Right lobe of liver (tissue), 6 donors: ENCODE measurements around the gene PXK. TPM values are rescaled to one million over a fixed set of nuclear protein-coding genes. Genes with fewer than 3 reads are reported as not detected.

Experiments
- ATAC-seq, 4 donors: fragments of 200-7000 bp; cut with Tn5 transposase; one replicate each; pipeline ENCODE4 v1.9.1; 2020; ENCODE audit warnings: mild to moderate bottlenecking in 4 of 4, moderate library complexity in 4 of 4
- DNase-seq, 3 donors: peaks; one replicate each; pipeline ENCODE4 v3.0.0-alpha.2; 2020
- H3K27ac ChIP-seq, 3 donors: fragments of 200-600 bp; one replicate each; pipeline ENCODE4 v1.8.0; 2022
- H3K27me3 ChIP-seq, 2 donors: fragments of 200-600 bp; one replicate each; pipeline ENCODE4 v1.8.0; 2022
- H3K36me3 ChIP-seq, 4 donors: fragments of 200-600 bp; sonication (generic) in 1 of 4; one replicate each; pipeline versions ENCODE4 v1.5.1 to v1.8.0; 2017 to 2022; ENCODE audit warnings: control low read depth in 1 of 4
- H3K4me1 ChIP-seq, 4 donors: fragments of 200-600 bp; sonication (generic) in 1 of 4; one replicate each; pipeline versions ENCODE4 v1.5.1 to v1.8.0; 2017 to 2022; ENCODE audit warnings: control low read depth in 1 of 4
- H3K4me3 ChIP-seq, 3 donors: fragments of 200-600 bp; one replicate each; pipeline ENCODE4 v1.8.0; 2022
- H3K9me3 ChIP-seq, 4 donors: fragments of 200-600 bp; sonication (generic) in 1 of 4; one replicate each; pipeline versions ENCODE4 v1.5.1 to v1.8.0; 2017 to 2022; ENCODE audit warnings: control low read depth in 1 of 4
- CTCF ChIP-seq, 4 donors: fragments of 200-600 bp in 3 of 4; fragments of 450-650 bp in 1 of 4; IDR thresholded peaks; one replicate each; pipeline versions ENCODE4 v1.5.1 to v1.8.0; 2016 to 2022; ENCODE audit warnings: antibody characterized with exemption in 4 of 4, mild to moderate bottlenecking in 2 of 4
- POLR2A ChIP-seq: fragments of 450-650 bp; IDR thresholded peaks from one replicate; pipeline ENCODE4 v1.6.1; 2017; ENCODE audit warnings: antibody characterized with exemption, mild to moderate bottlenecking
- WGBS: methylation state at CpG from one replicate; pipeline ENCODE4 v1.1.6; 2018; ENCODE audit warnings: low coverage, low lambda C conversion rate; ENCODE audit not compliant: insufficient coverage; ENCODE audit errors: missing lambda C conversion rate; 5-methylcytosine and 5-hydroxymethylcytosine counted together
- intact Hi-C, 2 donors: fragments of 100-400 bp; cut with DNase I; formaldehyde crosslinking; loops; one replicate each; pipeline versions ENCODE4 v1.11.2 to v1.14.1; 2022
- total RNA-seq, 6 experiments: library from RNA; depleted of rRNA in 2 of 6; stranded (reverse); fragments of >200 nt in 2 of 6; fragmentation: NEBNext Ultra II Directional in 3 of 6; extraction: Animal tissue kit (Norgen Biotek cat#: 25700) in 3 of 6; gene quantifications; one replicate each; pipeline versions ENCODE4 v1.1.0 to v1.2.4, GENCODE V29; 2016 to 2023
- donor health status: DM: no; HTN: yes; CAD: no.
- donor health status: DM: no; HTN: no; CAD: no.
- donor health status: DM: no; HTN: no; CAD: no.
- donor health status: DM: no; HTN: yes; CAD: no.
- donor health status: DM: no; HTN: yes; CAD: no.

PXK gene
- total RNA-seq, 6 experiments from 2014 or later: 6.6 to 19.4 (median 9.6) TPM

GRCh38 chr3:58305882-58306711 is 26.6 kb upstream of the PXK start, which contains the start of the genes HTD2 and RPP14:
TSS of gene HTD2 (plus strand) at chr3:58306520. CDS start at chr3:58317614, 11,094 bp downstream.
TSS of gene RPP14 (plus strand) at chr3:58306245. CDS start at chr3:58310330, 4,085 bp downstream.
- TF ChIP-seq POLR2A: peak; percentile 83
- TF ChIP-seq CTCF (IDR thresholded peaks at IDR 0.05): peak; percentile 96 to 99 (median 98)
- H3K9me3 ChIP-seq: no peaks in the 10 kb centered on the region
- no peaks in the 10 kb centered on the region for H3K27me3 ChIP-seq
- peaks cover 0 to 14% (median 4%) of the 10 kb centered on the region in 4 donors for H3K36me3 ChIP-seq
- ATAC-seq: peak; percentile 90 to 95 (median 94)
- intact Hi-C loops: loop anchor here in 1 of 2 donors (10.0 kb wide), 1 partner anchor 301 kb away; the partner anchor contains the start of gene FLNB
- DNase-seq: peak; percentile 98 to 99 (median 98)
- peaks cover 0 to 21% (median 12%) of the 10 kb centered on the region in 4 donors for H3K4me1 ChIP-seq
- H3K4me3 ChIP-seq: peak within 1 kb of the TSS; percentile 57 to 96 (median 68)
- H3K27ac ChIP-seq: peak within 1 kb of the TSS; percentile 96 to 98 (median 97)
- 9% methylated on average over 29 of the region's 71 CpGs for WGBS

GRCh38 chr3:58307639-58308215 is 25.0 kb upstream of the PXK start:
- peak in 1 of 4 donors; percentile 9 for ATAC-seq

DNA sequence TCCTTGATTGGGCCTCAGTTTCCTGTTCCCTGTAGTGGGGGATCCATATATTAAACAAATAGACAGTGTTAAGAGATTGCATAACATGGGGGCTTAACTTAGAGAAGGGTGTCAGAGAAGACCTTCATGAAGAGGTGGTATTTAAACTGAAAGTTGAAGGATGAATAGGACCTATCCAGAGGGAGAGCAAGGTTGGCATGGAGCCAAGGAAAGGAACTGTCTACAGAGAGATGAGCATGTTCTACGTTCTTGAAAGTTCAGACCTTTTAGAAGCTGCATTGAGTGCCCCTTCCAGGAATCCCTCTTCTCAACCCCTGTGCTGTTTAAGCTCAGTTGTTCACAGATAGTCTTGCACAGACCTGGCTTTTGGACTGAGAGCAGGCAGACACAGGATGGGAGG is 24.0 kb upstream of the PXK start:
- intact Hi-C loops: loop anchor here in 1 of 2 donors (10.0 kb wide), 1 partner anchor 304 kb away; the partner anchor contains the start of gene FLNB
- ATAC-seq (no peak), DNase-seq (no peak)
- H3K36me3 ChIP-seq: peaks cover 0 to 40% (median 12%) of the 10 kb centered on the region in 4 donors
- H3K27me3 ChIP-seq: no peaks in the 10 kb centered on the region
- H3K27ac ChIP-seq: peak overlapping the region in 1 of 3 donors; percentile 13
- 0% methylated on average over 1 of the region's 1 CpG for WGBS
- no peaks in the 10 kb centered on the region for H3K9me3 ChIP-seq
- peaks cover 0 to 21% (median 12%) of the 10 kb centered on the region in 4 donors for H3K4me1 ChIP-seq
- TF ChIP-seq POLR2A: no peak
- no peak overlapping the region for H3K4me3 ChIP-seq

More at GRCh38 chr3:58307639-58308215, 25.0 kb upstream of the PXK start:
- peaks cover 0 to 30% (median 11%) of the 10 kb centered on the region in 4 donors for H3K36me3 ChIP-seq
- H3K9me3 ChIP-seq: no peaks in the 10 kb centered on the region
- peak overlapping the region; percentile 57 to 96 (median 68) for H3K4me3 ChIP-seq
- peak overlapping the region in 1 of 3 donors; percentile 98 for H3K27ac ChIP-seq
- H3K27me3 ChIP-seq: no peaks in the 10 kb centered on the region
- DNase-seq: no peak
- peaks cover 0 to 21% (median 12%) of the 10 kb centered on the region in 4 donors for H3K4me1 ChIP-seq
- WGBS: 20% methylated on average over 8 of the region's 10 CpGs
- intact Hi-C loops: loop anchor here in 1 of 2 donors (10.0 kb wide), 1 partner anchor 303 kb away; the partner anchor contains the start of gene FLNB
- TF ChIP-seq CTCF (IDR thresholded peaks at IDR 0.05) (peak; percentile 32 to 52 (median 45)), POLR2A (no peak)

DNA sequence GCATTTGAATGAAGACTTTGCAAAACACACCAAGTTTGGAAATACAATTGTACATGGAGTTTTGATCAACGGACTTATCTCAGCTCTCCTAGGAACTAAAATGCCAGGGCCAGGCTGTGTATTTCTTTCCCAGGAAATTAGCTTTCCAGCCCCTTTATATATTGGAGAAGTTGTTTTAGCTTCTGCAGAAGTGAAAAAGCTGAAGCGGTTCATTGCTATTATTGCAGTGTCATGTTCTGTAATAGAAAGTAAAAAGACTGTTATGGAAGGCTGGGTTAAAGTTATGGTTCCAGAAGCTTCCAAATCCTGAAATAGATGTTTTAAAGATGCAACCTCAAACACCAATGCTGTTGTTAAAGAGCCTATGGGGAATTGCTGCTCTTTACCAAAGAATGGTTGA is 14.9 kb upstream of the PXK start:
- intact Hi-C loops: loop anchor here (5.0 to 10.0 kb wide), 3 partner anchors 94 to 217 kb away; partner anchors contain the start of gene ACOX2 (in 2 of the 2)
- no peak for DNase-seq
- Histone ChIP-seq H3K36me3 (peaks cover 0 to 53% (median 16%) of the 10 kb centered on the region in 4 donors), H3K27me3 (no peaks in the 10 kb centered on the region), H3K9me3 (no peaks in the 10 kb centered on the region), H3K4me3 (no peak overlapping the region), H3K27ac (no peak overlapping the region), H3K4me1 (peaks cover 0 to 6% (median 2%) of the 10 kb centered on the region in 4 donors)
- WGBS: 53% methylated on average over 2 of the region's 2 CpGs
- ATAC-seq: peak in 1 of 4 donors; percentile 36
- TF ChIP-seq POLR2A (no peak), CTCF (IDR thresholded peaks at IDR 0.05) (no peak)
